ENCODE data around the gene HNRNPCL2. TPM values are rescaled to one million over a fixed set of nuclear protein-coding genes. Genes with fewer than 3 reads are reported as not detected.
"Not testable (repeated sequence)": the region's sequence is repeated elsewhere in the genome, so short reads cannot be mapped to it uniquely, and the experiment has no call there.

HNRNPCL2 gene
- not detected for total RNA-seq
- polyA plus RNA-seq, result not detected
- long read RNA-seq, donor 1, result 0 reads
- long read RNA-seq, donor 2, result 0 reads

GRCh38 chr1:13116754-13117153 lies at the start of gene HNRNPCL2:
HNRNPCL2 (minus strand) TSS chr1:13116854; CDS start chr1:13116400, 454 bp downstream.
- H3K27me3 ChIP-seq (ENCODE audit: control insufficient read depth in 1 of 2, insufficient read depth in 2 of 2, low read length in 1 of 2); H3K4me1 ChIP-seq (ENCODE audit: control insufficient read depth in 1 of 2, insufficient read depth in 2 of 2, low read length in 2 of 2); H3K9me3 ChIP-seq (ENCODE audit: control insufficient read depth, low read length); H3K27ac ChIP-seq (ENCODE audit: low read depth in 1 of 2, low read length in 2 of 2); H3K4me3 ChIP-seq (ENCODE audit: low read length in 2 of 2); H3K36me3 ChIP-seq (ENCODE audit: control insufficient read depth in 1 of 2, insufficient read depth in 2 of 2, low read length in 1 of 2); ATAC-seq (ENCODE audit: low FRiP score); intact Hi-C loops (cut with DNase I); DNase-seq: not testable (repeated sequence)
- 90 to 94% methylated on average over 6 of the region's 6 CpGs for WGBS, 2 donors

DNA sequence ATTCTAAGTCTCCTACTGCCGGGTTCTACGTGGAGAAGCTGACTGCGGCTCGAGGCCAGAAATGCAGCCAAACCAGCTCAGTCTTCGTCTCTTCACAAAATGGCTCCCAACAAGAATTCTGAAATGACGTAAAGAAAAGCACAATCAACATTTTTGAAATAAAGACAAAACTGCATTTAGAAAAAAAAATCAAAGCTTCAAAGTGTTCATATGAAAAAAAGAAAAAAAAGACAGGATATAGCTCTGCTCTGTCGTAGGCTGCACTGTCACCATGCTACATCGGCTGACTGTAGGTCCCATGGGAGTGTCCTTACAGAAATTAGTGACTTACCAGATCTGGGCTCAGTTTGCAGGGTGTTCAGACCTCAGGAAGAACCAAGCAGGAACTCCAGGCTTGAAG lies 48.9 kb upstream of the HNRNPCL2 start, which contains the start of gene HNRNPCL4:
HNRNPCL4 (minus strand) TSS at position 101 of the 400 bp plus-strand sequence. CDS start 164 bp downstream, outside the sequence.
- no CpG with 5 or more reads among the region's 8 CpGs for WGBS, 2 donors
- intact Hi-C loops (cut with DNase I); H3K4me3 ChIP-seq (ENCODE audit: low read length in 2 of 2): not testable (repeated sequence)

GRCh38 chr1:13155909-13156308 lies 39.3 kb upstream of the HNRNPCL2 start, which contains the start of gene PRAMEF26:
PRAMEF26 (minus strand) TSS chr1:13156009; CDS start chr1:13153095, 2,914 bp downstream.
- H3K27me3 ChIP-seq (ENCODE audit: control insufficient read depth in 1 of 2, insufficient read depth in 2 of 2, low read length in 1 of 2); H3K4me1 ChIP-seq (ENCODE audit: control insufficient read depth in 1 of 2, insufficient read depth in 2 of 2, low read length in 2 of 2); H3K4me3 ChIP-seq (ENCODE audit: low read length in 2 of 2); intact Hi-C loops (cut with DNase I); H3K9me3 ChIP-seq (ENCODE audit: control insufficient read depth, low read length); DNase-seq; ATAC-seq (ENCODE audit: low FRiP score); H3K36me3 ChIP-seq (ENCODE audit: control insufficient read depth in 1 of 2, insufficient read depth in 2 of 2, low read length in 1 of 2); H3K27ac ChIP-seq (ENCODE audit: low read depth in 1 of 2, low read length in 2 of 2): not testable (repeated sequence)
- WGBS, 2 donors, result 82 to 100% methylated on average over 1 of the region's 5 CpGs

More for the DNA sequence above, 48.9 kb upstream of the HNRNPCL2 start, which contains the start of gene HNRNPCL4:
- H3K27me3 ChIP-seq (ENCODE audit: control insufficient read depth in 1 of 2, insufficient read depth in 2 of 2, low read length in 1 of 2); ATAC-seq (ENCODE audit: low FRiP score); H3K36me3 ChIP-seq (ENCODE audit: control insufficient read depth in 1 of 2, insufficient read depth in 2 of 2, low read length in 1 of 2); H3K27ac ChIP-seq (ENCODE audit: low read depth in 1 of 2, low read length in 2 of 2); H3K9me3 ChIP-seq (ENCODE audit: control insufficient read depth, low read length); DNase-seq; H3K4me1 ChIP-seq (ENCODE audit: control insufficient read depth in 1 of 2, insufficient read depth in 2 of 2, low read length in 2 of 2): not testable (repeated sequence)

DNA sequence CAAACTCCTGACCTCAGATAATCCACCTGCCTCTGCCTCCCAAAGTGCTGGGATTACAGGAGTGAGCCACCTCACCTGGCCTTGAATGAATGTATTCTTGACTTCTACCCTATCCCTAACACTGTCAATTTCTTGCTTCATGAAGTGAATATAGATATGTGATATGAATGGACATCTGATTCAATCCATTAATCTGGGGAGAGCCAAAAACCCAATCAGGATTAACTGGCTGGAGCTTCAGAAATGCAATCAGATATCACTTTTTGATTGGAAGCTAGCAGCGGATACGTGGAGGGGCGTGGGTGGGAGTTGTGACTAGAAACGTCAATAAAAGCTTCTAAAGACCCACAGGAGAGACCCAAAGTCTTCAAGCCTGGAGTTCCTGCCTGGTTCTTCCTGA lies 46.2 kb downstream of the HNRNPCL2 start, which contains the start of gene PRAMEF25:
PRAMEF25 (plus strand) TSS at position 301 of the 400 bp plus-strand sequence. CDS start 2,920 bp downstream, outside the sequence.
- H3K36me3 ChIP-seq (ENCODE audit: control insufficient read depth in 1 of 2, insufficient read depth in 2 of 2, low read length in 1 of 2); H3K27me3 ChIP-seq (ENCODE audit: control insufficient read depth in 1 of 2, insufficient read depth in 2 of 2, low read length in 1 of 2); H3K4me3 ChIP-seq (ENCODE audit: low read length in 2 of 2); ATAC-seq (ENCODE audit: low FRiP score); intact Hi-C loops (cut with DNase I); DNase-seq; H3K4me1 ChIP-seq (ENCODE audit: control insufficient read depth in 1 of 2, insufficient read depth in 2 of 2, low read length in 2 of 2); H3K27ac ChIP-seq (ENCODE audit: low read depth in 1 of 2, low read length in 2 of 2); H3K9me3 ChIP-seq (ENCODE audit: control insufficient read depth, low read length): not testable (repeated sequence)
- WGBS, 2 donors, result no CpG with 5 or more reads among the region's 4 CpGs

Other genes with a start within 250 kb of the HNRNPCL2 start
- gene PRAMEF4, start 230.7 kb downstream of the HNRNPCL2 start, total RNA-seq, result not detected
- gene PRAMEF4, start 230.7 kb downstream of the HNRNPCL2 start, polyA plus RNA-seq, result not detected
- not detected for gene PRAMEF10, start 218.6 kb downstream of the HNRNPCL2 start, total RNA-seq
- not detected for gene PRAMEF10, start 218.6 kb downstream of the HNRNPCL2 start, polyA plus RNA-seq
- gene PRAMEF7, start 200.2 kb downstream of the HNRNPCL2 start, total RNA-seq, result not detected
- under 1 TPM in 1 of 2 donors, not detected in 1; 0.20 TPM for gene PRAMEF7, start 200.2 kb downstream of the HNRNPCL2 start, polyA plus RNA-seq
- gene PRAMEF6, start 169.3 kb downstream of the HNRNPCL2 start, total RNA-seq, result not detected
- not detected for gene PRAMEF6, start 169.3 kb downstream of the HNRNPCL2 start, polyA plus RNA-seq
- not detected for gene PRAMEF27, start 60.3 kb downstream of the HNRNPCL2 start, total RNA-seq
- not detected for gene PRAMEF27, start 60.3 kb downstream of the HNRNPCL2 start, polyA plus RNA-seq
- not detected for gene HNRNPCL3, start 56.1 kb downstream of the HNRNPCL2 start, total RNA-seq
- gene HNRNPCL3, start 56.1 kb downstream of the HNRNPCL2 start, polyA plus RNA-seq, result not detected
- gene PRAMEF25, start 46.1 kb downstream of the HNRNPCL2 start, total RNA-seq, result not detected
- not detected for gene PRAMEF25, start 46.1 kb downstream of the HNRNPCL2 start, polyA plus RNA-seq
- not detected for gene PRAMEF26, start 39.2 kb upstream of the HNRNPCL2 start, total RNA-seq
- gene PRAMEF26, start 39.2 kb upstream of the HNRNPCL2 start, polyA plus RNA-seq, result not detected
- not detected for gene HNRNPCL4, start 48.8 kb upstream of the HNRNPCL2 start, total RNA-seq
- not detected for gene HNRNPCL4, start 48.8 kb upstream of the HNRNPCL2 start, polyA plus RNA-seq
- not detected for gene PRAMEF9, start 55.0 kb upstream of the HNRNPCL2 start, total RNA-seq
- not detected for gene PRAMEF9, start 55.0 kb upstream of the HNRNPCL2 start, polyA plus RNA-seq
- not detected for gene PRAMEF13, start 84.6 kb upstream of the HNRNPCL2 start, total RNA-seq
- not detected for gene PRAMEF13, start 84.6 kb upstream of the HNRNPCL2 start, polyA plus RNA-seq
- not detected for gene PRAMEF18, start 109.3 kb upstream of the HNRNPCL2 start, total RNA-seq
- not detected for gene PRAMEF18, start 109.3 kb upstream of the HNRNPCL2 start, polyA plus RNA-seq
- gene PRAMEF5, start 137.3 kb upstream of the HNRNPCL2 start, total RNA-seq, result not detected
- not detected for gene PRAMEF5, start 137.3 kb upstream of the HNRNPCL2 start, polyA plus RNA-seq
- not detected for gene PRAMEF8, start 168.3 kb upstream of the HNRNPCL2 start, total RNA-seq
- gene PRAMEF8, start 168.3 kb upstream of the HNRNPCL2 start, polyA plus RNA-seq, result not detected
- not detected for gene PRAMEF33, start 186.7 kb upstream of the HNRNPCL2 start, total RNA-seq
- gene PRAMEF33, start 186.7 kb upstream of the HNRNPCL2 start, polyA plus RNA-seq, result not detected
- gene PRAMEF15, start 198.7 kb upstream of the HNRNPCL2 start, total RNA-seq, result not detected
- gene PRAMEF15, start 198.7 kb upstream of the HNRNPCL2 start, polyA plus RNA-seq, result not detected
- gene PRAMEF14, start 230.3 kb upstream of the HNRNPCL2 start, total RNA-seq, result not detected
- not detected for gene PRAMEF14, start 230.3 kb upstream of the HNRNPCL2 start, polyA plus RNA-seq

Data from aorta (tissue), 5 donors.